GM18873 (cell line): ENCODE results near the gene FOXO3.
"Not testable (repeated sequence)": the region's sequence is repeated elsewhere in the genome, so short reads cannot be mapped to it uniquely, and the experiment has no call there.

Experiments
- ATAC-seq: cut with Tn5 transposase; IDR thresholded peaks from one replicate; pipeline ENCODE4 v1.9.1; 2021; ENCODE audit warnings: mild to moderate bottlenecking, moderate library complexity, moderate number of reproducible peaks; ENCODE audit not compliant: unreplicated experiment, low FRiP score

FOXO3 gene

GRCh38 chr6:108676555-108676954 is 115.8 kb downstream of the FOXO3 start:
- ATAC-seq: no peak

- no peak for ATAC-seq
These were observed 116.6 kb downstream of the FOXO3 start for GRCh38 chr6:108677357-108677756.

GRCh38 chr6:108677894-108678293 is 117.2 kb downstream of the FOXO3 start:
- ATAC-seq: no peak

- ATAC-seq: not testable (repeated sequence)
These were observed 119.6 kb downstream of the FOXO3 start for GRCh38 chr6:108680314-108680713.

GRCh38 chr6:108681721-108682120 is 121.0 kb downstream of the FOXO3 start:
- not testable (repeated sequence) for ATAC-seq

GRCh38 chr6:108682383-108683119 is 121.8 kb downstream of the FOXO3 start:
- not testable (repeated sequence) for ATAC-seq

- not testable (repeated sequence) for ATAC-seq
These were observed 123.3 kb downstream of the FOXO3 start for GRCh38 chr6:108683976-108684375.

- no peak for ATAC-seq
These were observed 124.1 kb downstream of the FOXO3 start for GRCh38 chr6:108684771-108685329.

GRCh38 chr6:108685970-108686369 is 125.3 kb downstream of the FOXO3 start:
- ATAC-seq: no peak

- ATAC-seq: no peak
These were observed 126.2 kb downstream of the FOXO3 start for GRCh38 chr6:108686896-108687295.

GRCh38 chr6:108687921-108688320 is 127.2 kb downstream of the FOXO3 start:
- ATAC-seq: no peak

- ATAC-seq: no peak
These were observed 128.8 kb downstream of the FOXO3 start for GRCh38 chr6:108689272-108690161.

GRCh38 chr6:108690326-108691049 is 129.8 kb downstream of the FOXO3 start:
- no peak for ATAC-seq

GRCh38 chr6:108693430-108694154 is 132.9 kb downstream of the FOXO3 start:
- no peak for ATAC-seq

GRCh38 chr6:108694816-108695215 is 134.1 kb downstream of the FOXO3 start:
- no peak for ATAC-seq

- ATAC-seq: no peak
These were observed 136.9 kb downstream of the FOXO3 start for GRCh38 chr6:108697561-108698161.

GRCh38 chr6:108698593-108699289 is 138.0 kb downstream of the FOXO3 start:
- no peak for ATAC-seq

GRCh38 chr6:108699290-108700041 is 138.7 kb downstream of the FOXO3 start:
- no peak for ATAC-seq
